Neuronal stem cell (in vitro differentiated cells): Measurements from ENCODE around the gene SIK3.

ENCODE experiments used
- DNase-seq: peaks from one replicate; pipeline ENCODE4 v3.0.0-alpha.2; 2013; ENCODE audit warnings: low spot score
- H2AFZ ChIP-seq: one replicate; pipeline ENCODE4 v1.6.1; 2013; ENCODE audit warnings: mild to moderate bottlenecking, low read length, inconsistent platforms
- H2AK5ac ChIP-seq: 2 replicates; pipeline ENCODE4 v1.6.1; 2013; ENCODE audit warnings: low read depth, mild to moderate bottlenecking, inconsistent platforms, low read length, moderate library complexity, mixed read lengths
- H2BK120ac ChIP-seq: 2 replicates; pipeline ENCODE4 v1.6.1; 2013; ENCODE audit warnings: low read depth, mild to moderate bottlenecking, inconsistent platforms, low read length, moderate library complexity, mixed read lengths
- H2BK12ac ChIP-seq: one replicate; pipeline ENCODE4 v1.6.1; 2013; ENCODE audit warnings: low read length, inconsistent platforms
- H2BK15ac ChIP-seq: 2 replicates; pipeline ENCODE4 v1.6.1; 2013; ENCODE audit warnings: mild to moderate bottlenecking, low read length, inconsistent platforms, mixed read lengths
- H2BK5ac ChIP-seq: one replicate; pipeline ENCODE4 v1.6.1; 2013; ENCODE audit warnings: inconsistent platforms, mild to moderate bottlenecking, low read length, moderate library complexity
- H3K14ac ChIP-seq: one replicate; pipeline ENCODE4 v1.6.1; 2013; ENCODE audit warnings: low read length, inconsistent platforms
- H3K18ac ChIP-seq: 2 replicates; pipeline ENCODE4 v1.6.1; 2013; ENCODE audit warnings: low read length, inconsistent platforms
- H3K23ac ChIP-seq: 2 replicates; pipeline ENCODE4 v1.6.1; 2013; ENCODE audit warnings: low read depth, mild to moderate bottlenecking, mixed read lengths, low read length, inconsistent platforms; ENCODE audit not compliant: poor library complexity
- H3K27ac ChIP-seq: replicated peaks from 3 replicates; pipeline ENCODE4 v1.5.1; 2013; ENCODE audit warnings: low read length, inconsistent platforms
- H3K27me3 ChIP-seq, 3 experiments: 2 replicates each; pipeline ENCODE4 v1.6.1; 2013; ENCODE audit warnings: low read length in 3 of 3, mild to moderate bottlenecking in 2 of 3, inconsistent platforms in 1 of 3, low read depth in 1 of 3, mixed read lengths in 1 of 3, moderate library complexity in 1 of 3; ENCODE audit not compliant: control insufficient read depth in 3 of 3, insufficient read depth in 3 of 3
- H3K36me3 ChIP-seq, 2 donors: replicated peaks in 1 of 2; 2 replicates each; pipeline ENCODE4 v1.6.1; 2013; ENCODE audit warnings: low read length in 2 of 2; ENCODE audit not compliant: control insufficient read depth in 2 of 2, insufficient read depth in 2 of 2
- H3K4ac ChIP-seq: 2 replicates; pipeline ENCODE4 v1.6.1; 2013; ENCODE audit warnings: inconsistent platforms, mild to moderate bottlenecking, low read length, moderate library complexity
- H3K4me1 ChIP-seq, 2 donors: 1 replicate in 1 of 2; 2 replicates in 1 of 2; pipeline ENCODE4 v1.6.1; 2013; ENCODE audit warnings: low read length in 2 of 2, low read depth in 1 of 2; ENCODE audit not compliant: control insufficient read depth in 2 of 2, insufficient read depth in 1 of 2
- H3K4me2 ChIP-seq: one replicate; pipeline ENCODE4 v1.6.1; 2013; ENCODE audit warnings: mild to moderate bottlenecking, low read length, inconsistent platforms; ENCODE audit not compliant: insufficient read depth, poor library complexity, severe bottlenecking
- H3K4me3 ChIP-seq, 2 donors: 2 replicates each; pipeline ENCODE4 v1.5.1; 2013; ENCODE audit warnings: low read length in 2 of 2, mild to moderate bottlenecking in 2 of 2, inconsistent platforms in 1 of 2, moderate library complexity in 1 of 2
- H3K79me1 ChIP-seq: one replicate; pipeline ENCODE4 v1.6.1; 2013; ENCODE audit warnings: low read depth, mild to moderate bottlenecking, inconsistent platforms, low read length, moderate library complexity
- H3K9ac ChIP-seq: one replicate; pipeline ENCODE4 v1.6.1; 2013; ENCODE audit warnings: mild to moderate bottlenecking, low read depth, low read length, inconsistent platforms; ENCODE audit not compliant: poor library complexity
- H3K9me3 ChIP-seq, 2 donors: replicated peaks in 1 of 2; 2 replicates each; pipeline versions ENCODE3 to v1.6.1; 2013; ENCODE audit warnings: low read length in 2 of 2, mild to moderate bottlenecking in 2 of 2, inconsistent platforms in 1 of 2, low read depth in 1 of 2, mixed read lengths in 1 of 2, moderate library complexity in 1 of 2; ENCODE audit not compliant: control insufficient read depth in 2 of 2, insufficient read depth in 1 of 2
- H4K8ac ChIP-seq: one replicate; pipeline ENCODE4 v1.6.1; 2013; ENCODE audit warnings: low read depth, mild to moderate bottlenecking, inconsistent platforms, low read length, moderate library complexity
- H4K91ac ChIP-seq: one replicate; pipeline ENCODE4 v1.6.1; 2013; ENCODE audit warnings: low read length, low read depth, mild to moderate bottlenecking, inconsistent platforms; ENCODE audit not compliant: poor library complexity
- WGBS, 2 donors: extraction: QIAGEN DNeasy Blood & Tissue Kit; methylation state at CpG; one replicate each; pipeline ENCODE4 v1.1.7; 2013; ENCODE audit warnings: missing lambda C conversion rate in 2 of 2, mixed read lengths in 1 of 2; ENCODE audit not compliant: insufficient read length in 2 of 2, insufficient replicate concordance in 1 of 2; ENCODE audit errors: extremely low coverage in 2 of 2; 5-methylcytosine and 5-hydroxymethylcytosine counted together

SIK3 gene

GRCh38 chr11:116955949-116956348 lies 142.3 kb downstream of the SIK3 start:
- H3K4ac ChIP-seq, result no peak overlapping the region
- H2AK5ac ChIP-seq, result no peak overlapping the region
- H3K79me1 ChIP-seq, result no peaks in the 10 kb centered on the region
- no peak overlapping the region for H3K4me3 ChIP-seq
- H2BK5ac ChIP-seq, result no peak overlapping the region
- no peak overlapping the region for H4K8ac ChIP-seq
- H3K4me1 ChIP-seq, result peaks cover 3 to 8% of the 10 kb centered on the region in 2 donors
- DNase-seq, result no peak
- no peaks in the 10 kb centered on the region for H3K27me3 ChIP-seq
- no peak overlapping the region for H3K4me2 ChIP-seq
- no peak overlapping the region for H3K23ac ChIP-seq
- H3K9ac ChIP-seq, result no peak overlapping the region
- no peak overlapping the region for H2BK15ac ChIP-seq
- no peak overlapping the region for H3K27ac ChIP-seq
- H3K14ac ChIP-seq, result no peak overlapping the region
- no peaks in the 10 kb centered on the region for H3K9me3 ChIP-seq
- no peak overlapping the region for H2AFZ ChIP-seq
- H3K36me3 ChIP-seq, result peaks cover 3 to 42% of the 10 kb centered on the region in 2 donors
- WGBS, 2 donors, result no CpG with 5 or more reads among the region's 4 CpGs
- H2BK120ac ChIP-seq, result no peak overlapping the region
- H4K91ac ChIP-seq, result no peak overlapping the region
- no peak overlapping the region for H3K18ac ChIP-seq
- H2BK12ac ChIP-seq, result no peak overlapping the region

- Histone ChIP-seq H4K8ac (no peak overlapping the region), H2AK5ac (no peak overlapping the region), H3K4me2 (no peak overlapping the region), H2BK15ac (no peak overlapping the region), H3K9me3 (no peaks in the 10 kb centered on the region), H2BK12ac (no peak overlapping the region), H3K4ac (no peak overlapping the region), H3K27ac (no peak overlapping the region), H2BK120ac (no peak overlapping the region), H3K18ac (no peak overlapping the region), H3K4me3 (no peak overlapping the region), H3K79me1 (no peaks in the 10 kb centered on the region), H2AFZ (no peak overlapping the region), H3K9ac (no peak overlapping the region), H3K4me1 (peaks cover 0 to 6% of the 10 kb centered on the region in 2 donors), H3K36me3 (peaks cover 3 to 46% of the 10 kb centered on the region in 2 donors), H3K14ac (no peak overlapping the region), H3K23ac (no peak overlapping the region), H2BK5ac (no peak overlapping the region), H4K91ac (no peak overlapping the region), H3K27me3 (no peaks in the 10 kb centered on the region)
- no peak for DNase-seq
- WGBS, 2 donors, result no CpG with 5 or more reads among the region's 3 CpGs
Observed at GRCh38 chr11:116955548-116955947, 142.7 kb downstream of the SIK3 start.

GRCh38 chr11:116953530-116954285 lies 144.5 kb downstream of the SIK3 start:
- no peak overlapping the region for H3K27ac ChIP-seq

GRCh38 chr11:116951762-116952161 lies 146.5 kb downstream of the SIK3 start:
- no CpG with 5 or more reads among the region's 3 CpGs for WGBS, 2 donors
- H3K4me2 ChIP-seq, result no peak overlapping the region
- no peak overlapping the region for H3K14ac ChIP-seq
- no peak for DNase-seq
- H3K9me3 ChIP-seq, result no peaks in the 10 kb centered on the region
- H3K4me1 ChIP-seq, result peaks cover 0 to 4% of the 10 kb centered on the region in 2 donors
- H3K18ac ChIP-seq, result no peak overlapping the region
- H4K8ac ChIP-seq, result no peak overlapping the region
- no peak overlapping the region for H3K4ac ChIP-seq
- no peak overlapping the region for H3K9ac ChIP-seq
- no peak overlapping the region for H2AFZ ChIP-seq
- no peak overlapping the region for H2BK15ac ChIP-seq
- no peak overlapping the region for H3K27ac ChIP-seq
- H2BK12ac ChIP-seq, result no peak overlapping the region
- peaks cover 0 to 2% (median 0%) of the 10 kb centered on the region in 3 experiments for H3K27me3 ChIP-seq
- H4K91ac ChIP-seq, result no peak overlapping the region
- H3K23ac ChIP-seq, result no peak overlapping the region
- no peak overlapping the region for H2BK5ac ChIP-seq
- H2BK120ac ChIP-seq, result no peak overlapping the region
- H2AK5ac ChIP-seq, result no peak overlapping the region
- no peaks in the 10 kb centered on the region for H3K79me1 ChIP-seq
- H3K4me3 ChIP-seq, result no peak overlapping the region
- peaks cover 3 to 57% of the 10 kb centered on the region in 2 donors for H3K36me3 ChIP-seq

More at GRCh38 chr11:116953530-116954285, 144.5 kb downstream of the SIK3 start:
- no peaks in the 10 kb centered on the region for H3K79me1 ChIP-seq
- no peak overlapping the region for H3K18ac ChIP-seq
- WGBS, 2 donors, result no CpG with 5 or more reads among the region's 6 CpGs
- H2BK120ac ChIP-seq, result no peak overlapping the region
- no peak overlapping the region for H4K91ac ChIP-seq
- H4K8ac ChIP-seq, result no peak overlapping the region
- no peaks in the 10 kb centered on the region for H3K27me3 ChIP-seq
- no peaks in the 10 kb centered on the region for H3K9me3 ChIP-seq
- H3K4me1 ChIP-seq, result peaks cover 0 to 6% of the 10 kb centered on the region in 2 donors
- H3K4ac ChIP-seq, result no peak overlapping the region
- H2AK5ac ChIP-seq, result no peak overlapping the region
- H3K4me3 ChIP-seq, result no peak overlapping the region
- H2BK5ac ChIP-seq, result no peak overlapping the region
- DNase-seq, result no peak
- no peak overlapping the region for H2BK15ac ChIP-seq
- no peak overlapping the region for H3K4me2 ChIP-seq
- no peak overlapping the region for H3K9ac ChIP-seq
- no peak overlapping the region for H3K23ac ChIP-seq
- no peak overlapping the region for H2BK12ac ChIP-seq
- H3K14ac ChIP-seq, result no peak overlapping the region
- peaks cover 3 to 59% of the 10 kb centered on the region in 2 donors for H3K36me3 ChIP-seq
- H2AFZ ChIP-seq, result no peak overlapping the region
